T-helper 17 cell (primary cell): Measurements from ENCODE around the gene COG7. TPM values are rescaled to one million over a fixed set of nuclear protein-coding genes. Genes with fewer than 3 reads are reported as not detected.
A peak's percentile ranks its signal among the peaks of the same experiment; 100 is the strongest.

ENCODE experiments used
- ATAC-seq: fragments of 150-1000 bp; cut with Tn5 transposase; 2 replicates; pipeline ENCODE4 v1.10.0; 2021; ENCODE audit warnings: mild to moderate bottlenecking, moderate library complexity
- DNase-seq, 3 donors: peaks; one replicate each; pipeline versions ENCODE4 v3.0.0 to v3.0.0-alpha.2; 2020 to 2021
- H3K9me3 ChIP-seq: one replicate; pipeline ENCODE4 v1.7.0; 2013; ENCODE audit warnings: low read length, mild to moderate bottlenecking; ENCODE audit not compliant: control insufficient read depth, poor library complexity, severe bottlenecking
- H3K27ac Mint-ChIP-seq: one replicate; pipeline ENCODE4 v1.8.0; 2022; ENCODE audit warnings: mild to moderate bottlenecking, moderate library complexity, mixed read lengths
- H3K27me3 Mint-ChIP-seq: one replicate; pipeline ENCODE4 v1.8.0; 2022; ENCODE audit warnings: mixed read lengths
- H3K36me3 Mint-ChIP-seq: one replicate; pipeline ENCODE4 v1.8.0; 2022; ENCODE audit warnings: low read depth, mixed read lengths
- H3K4me1 Mint-ChIP-seq: one replicate; pipeline ENCODE4 v1.8.0; 2022; ENCODE audit warnings: mild to moderate bottlenecking, mixed read lengths
- H3K4me3 Mint-ChIP-seq: one replicate; pipeline ENCODE4 v1.8.0; 2022; ENCODE audit warnings: mild to moderate bottlenecking, moderate library complexity, mixed read lengths
- total RNA-seq, 4 donors: library from RNA in 2 of 4; stranded (reverse) in 2 of 4; gene quantifications; one replicate each; pipeline ENCODE4 v1.2.3 and lab custom pipeline; 2022 to 2026

The COG7 gene
- total RNA-seq, 2 donors from 2014 or later, result 16.9 to 17.1 TPM

DNA sequence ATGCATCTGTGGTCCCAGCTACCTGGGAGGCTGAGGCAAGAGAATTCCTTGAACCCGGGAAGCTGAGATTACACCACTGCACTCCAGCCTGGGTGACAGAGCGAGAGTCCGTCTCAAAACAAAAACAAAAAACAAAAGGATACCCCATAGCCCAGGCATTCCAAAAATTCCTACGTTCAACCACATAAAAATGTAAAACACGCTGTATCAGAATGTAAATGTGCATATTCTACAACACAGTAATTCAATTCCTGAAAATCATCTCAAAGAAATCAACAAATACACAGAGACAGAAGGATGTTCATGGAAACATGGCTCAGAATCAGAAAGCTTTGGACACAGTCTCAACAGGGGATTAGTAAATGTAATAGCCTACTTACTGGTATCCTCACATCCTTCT is 33.0 kb downstream of the COG7 start:
- H3K9me3 ChIP-seq, result no peaks in the 10 kb centered on the region
- Mint-ChIP-seq H3K4me3 (no peak overlapping the region), H3K4me1 (peaks cover 3% of the 10 kb centered on the region), H3K27ac (no peak overlapping the region), H3K36me3 (peaks cover 3% of the 10 kb centered on the region), H3K27me3 (no peaks in the 10 kb centered on the region)
- ATAC-seq (no peak), DNase-seq (no peak)

DNA sequence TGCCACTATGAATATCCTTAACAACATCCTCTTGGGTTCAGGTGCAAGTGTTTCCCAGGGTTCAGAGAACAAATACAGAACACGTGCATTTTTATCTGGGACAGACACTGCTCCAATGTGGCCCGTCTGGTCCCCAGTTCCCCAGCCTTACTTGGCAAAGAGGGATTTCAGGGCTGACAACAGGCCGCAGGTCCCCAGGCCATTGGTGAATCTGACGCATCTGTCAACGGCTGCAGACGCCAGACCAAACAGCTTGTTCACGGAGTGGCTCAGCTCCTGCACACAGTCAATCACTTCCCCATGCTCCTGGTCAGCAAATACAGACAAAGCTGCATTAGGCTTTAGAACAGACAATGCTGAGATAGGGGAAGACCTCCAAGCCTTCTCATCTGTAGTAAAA is 36.2 kb downstream of the COG7 start:
- H3K4me1 Mint-ChIP-seq, result peaks cover 3% of the 10 kb centered on the region
- H3K36me3 Mint-ChIP-seq, result no peaks in the 10 kb centered on the region
- ATAC-seq, result no peak
- DNase-seq, result no peak
- no peaks in the 10 kb centered on the region for H3K27me3 Mint-ChIP-seq
- H3K27ac Mint-ChIP-seq, result no peak overlapping the region
- no peak overlapping the region for H3K4me3 Mint-ChIP-seq
- no peaks in the 10 kb centered on the region for H3K9me3 ChIP-seq

DNA sequence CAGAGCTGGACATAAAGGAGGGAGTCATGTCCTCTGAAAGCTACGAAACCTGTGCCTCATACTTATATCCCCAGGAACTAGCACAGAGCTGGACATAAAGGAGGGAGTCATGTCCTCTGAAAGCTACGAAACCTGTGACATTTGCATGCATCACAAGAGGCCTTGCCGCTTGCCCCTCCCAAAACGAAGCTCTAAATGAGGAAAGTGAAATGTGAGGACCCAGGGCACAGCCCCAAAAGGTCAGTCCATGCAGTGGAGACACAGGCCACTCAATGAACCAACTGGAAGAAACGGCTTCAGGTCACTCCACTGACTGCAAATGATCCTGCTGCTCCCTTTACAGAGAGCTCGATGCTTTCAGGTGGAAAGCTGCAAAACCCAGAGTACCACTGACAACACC is 38.3 kb downstream of the COG7 start:
- ATAC-seq (no peak), DNase-seq (no peak)
- Mint-ChIP-seq H3K4me3 (no peak overlapping the region), H3K27me3 (no peaks in the 10 kb centered on the region), H3K4me1 (no peaks in the 10 kb centered on the region), H3K36me3 (peaks cover 3% of the 10 kb centered on the region), H3K27ac (peak overlapping the region; percentile 51)
- no peaks in the 10 kb centered on the region for H3K9me3 ChIP-seq

DNA sequence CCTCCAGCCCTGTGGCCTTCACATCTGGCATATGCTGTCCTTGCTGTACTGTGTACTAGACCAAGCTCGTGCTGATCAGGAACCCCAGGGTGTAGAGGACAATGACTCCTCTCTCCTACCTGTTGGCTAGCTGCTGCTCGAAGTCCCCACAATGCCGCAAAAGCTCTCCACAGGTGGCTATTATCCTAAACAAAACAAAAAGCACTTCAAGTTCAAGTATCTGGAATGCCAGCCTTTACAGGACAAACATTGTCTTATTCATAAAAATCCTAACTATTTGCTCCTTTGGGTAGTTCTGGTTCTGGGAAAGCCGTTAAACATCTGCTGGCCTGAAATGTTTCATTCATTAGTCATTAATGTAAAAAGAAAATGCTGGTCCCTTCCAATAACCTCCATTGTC is 42.8 kb downstream of the COG7 start:
- ATAC-seq (no peak), DNase-seq (no peak)
- Mint-ChIP-seq H3K4me1 (peaks cover 2% of the 10 kb centered on the region), H3K36me3 (peaks cover 8% of the 10 kb centered on the region), H3K27me3 (no peaks in the 10 kb centered on the region), H3K4me3 (no peak overlapping the region), H3K27ac (no peak overlapping the region)
- H3K9me3 ChIP-seq, result no peaks in the 10 kb centered on the region

DNA sequence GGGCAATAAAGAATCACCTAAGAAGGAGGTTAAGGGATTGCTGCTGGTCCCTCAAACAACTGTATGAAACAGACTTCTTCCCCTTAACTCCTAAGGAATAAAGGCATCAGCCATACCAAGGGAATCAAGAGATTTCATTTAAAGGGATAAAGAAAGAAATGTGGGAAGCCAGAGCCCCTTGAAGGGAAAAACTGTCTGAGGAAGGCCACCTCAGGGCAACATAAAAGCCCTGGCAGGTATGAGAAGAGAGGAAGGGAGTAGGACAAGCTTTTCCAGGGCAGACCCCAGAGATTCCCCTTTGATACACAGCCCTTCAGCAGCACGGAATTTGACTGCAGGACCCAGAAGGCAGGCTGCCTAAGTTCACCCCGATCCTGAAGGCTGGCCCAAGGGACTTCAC is 43.5 kb downstream of the COG7 start:
- peaks cover 2% of the 10 kb centered on the region for H3K4me1 Mint-ChIP-seq
- DNase-seq, result no peak
- peaks cover 8% of the 10 kb centered on the region for H3K36me3 Mint-ChIP-seq
- ATAC-seq, result no peak
- H3K9me3 ChIP-seq, result no peaks in the 10 kb centered on the region
- H3K27me3 Mint-ChIP-seq, result no peaks in the 10 kb centered on the region
- no peak overlapping the region for H3K27ac Mint-ChIP-seq
- no peak overlapping the region for H3K4me3 Mint-ChIP-seq

DNA sequence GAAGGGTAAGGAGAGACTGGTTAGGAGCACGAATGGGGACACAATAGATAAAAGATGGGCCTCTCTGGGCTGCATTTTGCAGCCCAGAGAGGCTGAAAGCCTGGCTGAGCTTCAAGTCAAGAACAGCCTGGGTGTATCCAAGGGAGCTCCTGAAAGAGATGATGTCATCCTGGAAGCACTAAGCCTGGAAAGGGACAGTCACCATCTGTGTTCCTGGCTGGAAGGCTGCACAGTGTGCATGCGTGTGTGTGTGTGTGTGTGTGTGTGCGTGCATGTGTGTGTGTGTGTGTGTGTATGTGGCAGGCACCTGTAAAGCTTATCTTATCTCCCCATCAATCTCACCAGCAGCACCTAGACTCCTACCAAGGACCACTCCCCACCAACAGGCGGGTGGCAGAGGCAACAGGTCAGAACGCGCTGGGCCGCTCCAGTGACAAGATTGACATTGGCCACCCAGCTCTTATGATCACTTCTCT is 44.1 kb downstream of the COG7 start:
- peaks cover 8% of the 10 kb centered on the region for H3K36me3 Mint-ChIP-seq
- ATAC-seq (no peak), DNase-seq (no peak)
- no peaks in the 10 kb centered on the region for H3K27me3 Mint-ChIP-seq
- no peak overlapping the region for H3K4me3 Mint-ChIP-seq
- no peak overlapping the region for H3K27ac Mint-ChIP-seq
- H3K4me1 Mint-ChIP-seq, result peaks cover 2% of the 10 kb centered on the region
- no peaks in the 10 kb centered on the region for H3K9me3 ChIP-seq

DNA sequence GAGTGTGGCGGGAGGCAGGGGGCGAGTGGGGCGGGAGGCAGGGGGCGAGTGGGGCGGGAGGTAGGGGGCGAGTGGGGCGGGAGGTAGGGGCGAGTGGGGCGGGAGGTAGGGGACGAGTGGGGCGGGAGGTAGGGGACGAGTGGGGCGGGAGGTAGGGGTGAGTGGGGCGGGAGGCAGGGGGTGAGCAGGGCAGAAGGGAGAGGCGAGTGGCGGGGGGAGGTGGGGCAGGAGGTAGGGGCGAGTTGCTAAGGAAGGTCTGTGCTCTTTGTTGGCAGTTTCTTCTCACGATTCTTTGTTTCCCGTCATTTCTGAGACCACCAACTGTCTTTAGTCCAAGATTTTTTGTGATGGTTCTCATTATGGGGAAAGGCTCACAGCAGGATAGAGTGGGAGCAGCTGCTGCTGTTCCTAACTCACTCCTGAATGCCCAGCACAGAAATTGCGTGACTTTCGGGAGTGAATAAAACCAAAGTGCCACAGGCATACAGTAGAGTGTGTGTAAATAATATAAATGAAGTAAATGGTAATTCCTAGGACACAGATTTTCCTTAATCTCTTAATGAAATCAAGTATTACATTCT is 44.7 kb downstream of the COG7 start:
- Mint-ChIP-seq H3K4me1 (peaks cover 2% of the 10 kb centered on the region), H3K27me3 (no peaks in the 10 kb centered on the region), H3K36me3 (peaks cover 9% of the 10 kb centered on the region), H3K27ac (no peak overlapping the region), H3K4me3 (no peak overlapping the region)
- H3K9me3 ChIP-seq, result no peaks in the 10 kb centered on the region
- DNase-seq (no peak), ATAC-seq (no peak)

DNA sequence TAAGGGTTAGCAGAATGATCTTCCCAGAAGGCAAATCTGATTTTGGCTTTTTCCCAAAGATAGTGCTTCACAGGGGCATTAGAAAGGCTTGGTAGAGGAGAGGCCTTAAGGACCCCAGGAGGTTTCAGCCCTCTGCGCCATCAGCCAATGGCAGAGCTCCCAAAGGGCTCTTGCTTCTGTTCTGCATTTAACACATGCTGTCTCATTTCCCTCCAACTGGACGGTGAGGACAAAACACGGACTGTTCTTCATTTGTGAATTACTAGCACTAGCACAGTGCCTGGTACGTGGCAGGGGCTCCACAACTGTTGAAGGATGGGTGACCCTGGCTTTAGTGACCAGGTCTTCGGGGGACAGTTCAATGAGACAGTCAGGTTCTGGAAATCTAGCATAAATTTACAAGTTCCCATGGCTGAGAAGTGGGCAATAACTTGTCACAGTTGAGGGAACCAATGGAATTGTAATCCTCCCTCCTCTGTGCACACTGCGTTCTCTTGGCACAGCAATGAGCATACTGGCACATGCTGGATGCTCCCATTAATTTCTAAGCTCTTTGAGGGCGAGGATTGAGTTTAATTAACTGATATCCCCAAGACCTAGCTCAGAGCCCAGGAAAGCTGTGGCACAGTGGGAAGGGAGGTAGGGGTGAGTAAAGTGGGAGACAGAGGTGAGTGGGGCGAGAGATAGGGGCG is 45.4 kb downstream of the COG7 start:
- no peak overlapping the region for H3K27ac Mint-ChIP-seq
- H3K4me1 Mint-ChIP-seq, result peaks cover 2% of the 10 kb centered on the region
- no peak overlapping the region for H3K4me3 Mint-ChIP-seq
- ATAC-seq (no peak), DNase-seq (no peak)
- H3K9me3 ChIP-seq, result no peaks in the 10 kb centered on the region
- peaks cover 14% of the 10 kb centered on the region for H3K36me3 Mint-ChIP-seq
- H3K27me3 Mint-ChIP-seq, result no peaks in the 10 kb centered on the region

DNA sequence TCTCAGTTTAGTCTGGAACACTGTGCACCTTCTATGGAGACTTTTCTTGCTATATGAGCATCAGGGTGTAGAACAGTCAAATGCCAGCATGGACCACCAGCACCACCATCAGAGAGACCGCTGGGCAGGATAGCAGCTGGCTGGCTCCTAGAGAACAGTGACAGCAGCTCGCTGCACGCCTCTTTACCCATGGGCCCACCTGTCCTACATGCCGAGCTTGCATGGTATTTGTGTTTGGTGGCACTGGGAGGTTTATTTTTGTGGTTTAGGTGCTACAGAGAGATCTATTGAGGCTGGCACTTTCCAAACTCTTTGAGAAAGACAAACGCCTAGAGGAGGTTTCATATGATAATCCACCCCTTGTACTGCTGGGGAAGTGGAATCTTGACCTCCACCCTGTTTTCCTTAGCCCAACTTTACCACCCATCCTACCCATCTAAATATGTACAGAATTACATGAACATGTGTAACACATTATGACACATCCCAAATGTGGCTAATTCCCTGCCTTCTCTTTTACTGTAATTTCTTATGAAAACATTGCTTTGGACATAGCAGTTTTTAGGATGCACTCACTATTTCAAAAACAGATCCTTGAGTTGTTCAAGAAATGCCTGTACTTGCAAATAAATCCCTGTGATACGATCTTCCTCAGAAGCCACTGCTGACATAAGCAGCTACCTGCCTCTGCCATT is 46.3 kb downstream of the COG7 start:
- no peaks in the 10 kb centered on the region for H3K27me3 Mint-ChIP-seq
- no peak for ATAC-seq
- H3K4me1 Mint-ChIP-seq, result peaks cover 2% of the 10 kb centered on the region
- no peak for DNase-seq
- H3K4me3 Mint-ChIP-seq, result no peak overlapping the region
- H3K36me3 Mint-ChIP-seq, result peaks cover 15% of the 10 kb centered on the region
- H3K27ac Mint-ChIP-seq, result peak overlapping the region; percentile 16
- H3K9me3 ChIP-seq, result no peaks in the 10 kb centered on the region

DNA sequence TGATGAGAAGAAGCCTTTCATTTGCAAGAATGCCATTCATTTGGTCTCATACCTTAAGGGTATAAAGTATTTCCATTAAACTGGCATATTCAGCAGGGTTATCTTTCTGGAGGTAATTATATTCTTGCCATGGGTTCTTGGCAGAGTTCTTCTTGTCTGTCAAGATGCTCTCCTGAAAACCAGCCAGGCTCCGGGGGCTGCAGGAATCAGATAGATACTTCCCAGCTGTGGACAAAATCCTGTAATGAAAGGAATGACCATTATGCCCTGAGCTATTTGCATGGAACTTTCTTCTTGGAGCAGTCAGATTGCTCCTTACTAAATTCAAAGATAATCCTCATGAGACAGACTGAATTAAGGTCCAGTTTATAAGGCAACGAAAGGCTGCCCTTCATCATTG is 47.0 kb downstream of the COG7 start:
- peaks cover 15% of the 10 kb centered on the region for H3K36me3 Mint-ChIP-seq
- no peaks in the 10 kb centered on the region for H3K9me3 ChIP-seq
- H3K4me3 Mint-ChIP-seq, result no peak overlapping the region
- ATAC-seq (no peak), DNase-seq (no peak)
- no peaks in the 10 kb centered on the region for H3K27me3 Mint-ChIP-seq
- H3K27ac Mint-ChIP-seq, result peak overlapping the region; percentile 16
- H3K4me1 Mint-ChIP-seq, result peaks cover 2% of the 10 kb centered on the region

DNA sequence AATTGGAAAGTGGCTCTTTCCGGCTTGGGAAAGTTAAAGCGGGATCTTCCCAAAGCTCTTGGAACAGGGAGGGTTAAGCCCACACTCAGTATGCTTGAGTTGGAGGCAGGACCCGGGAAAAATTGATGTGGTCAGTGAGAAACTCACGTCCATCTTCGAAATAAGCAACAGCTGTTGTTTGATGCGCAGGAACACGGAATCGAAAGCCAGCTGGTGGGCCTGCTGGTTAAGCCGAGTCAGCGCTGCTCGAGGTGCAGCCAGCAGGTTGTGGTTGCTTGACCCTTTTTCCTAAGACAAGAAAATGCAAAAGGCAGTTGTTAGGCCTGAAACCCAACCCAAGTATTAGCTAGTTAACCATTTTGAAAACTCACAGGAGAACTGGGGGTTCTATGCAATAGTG is 49.4 kb downstream of the COG7 start:
- peaks cover 23% of the 10 kb centered on the region for H3K36me3 Mint-ChIP-seq

DNA sequence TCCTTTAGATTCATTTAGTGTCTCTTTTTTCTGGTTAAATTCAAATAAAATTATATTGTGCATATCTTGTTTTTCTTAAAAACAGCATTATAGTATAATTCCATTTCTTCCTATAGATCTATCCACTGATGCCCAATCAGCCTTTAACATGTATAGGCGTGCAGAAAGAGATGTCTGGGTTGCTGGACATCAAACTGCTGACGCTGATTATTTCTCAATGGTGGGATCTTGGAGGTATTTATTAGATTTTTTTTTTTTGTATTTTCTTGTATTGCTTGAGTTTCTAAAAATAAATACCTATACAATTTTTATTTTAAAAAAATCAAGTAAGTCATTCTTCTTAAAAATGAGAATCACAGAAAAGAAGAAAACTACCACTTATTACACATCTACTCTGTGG is 50.9 kb downstream of the COG7 start:
- no peak for ATAC-seq
- H3K4me3 Mint-ChIP-seq, result no peak overlapping the region
- peaks cover 12% of the 10 kb centered on the region for H3K4me1 Mint-ChIP-seq
- no peaks in the 10 kb centered on the region for H3K27me3 Mint-ChIP-seq
- DNase-seq, result no peak
- H3K9me3 ChIP-seq, result no peaks in the 10 kb centered on the region
- H3K27ac Mint-ChIP-seq, result no peak overlapping the region
- H3K36me3 Mint-ChIP-seq, result peaks cover 24% of the 10 kb centered on the region

More for the DNA sequence above, 49.4 kb downstream of the COG7 start:
- H3K4me3 Mint-ChIP-seq, result no peak overlapping the region
- H3K27ac Mint-ChIP-seq, result no peak overlapping the region
- no peaks in the 10 kb centered on the region for H3K9me3 ChIP-seq
- peaks cover 10% of the 10 kb centered on the region for H3K4me1 Mint-ChIP-seq
- no peak for ATAC-seq
- no peak for DNase-seq
- H3K27me3 Mint-ChIP-seq, result no peaks in the 10 kb centered on the region

DNA sequence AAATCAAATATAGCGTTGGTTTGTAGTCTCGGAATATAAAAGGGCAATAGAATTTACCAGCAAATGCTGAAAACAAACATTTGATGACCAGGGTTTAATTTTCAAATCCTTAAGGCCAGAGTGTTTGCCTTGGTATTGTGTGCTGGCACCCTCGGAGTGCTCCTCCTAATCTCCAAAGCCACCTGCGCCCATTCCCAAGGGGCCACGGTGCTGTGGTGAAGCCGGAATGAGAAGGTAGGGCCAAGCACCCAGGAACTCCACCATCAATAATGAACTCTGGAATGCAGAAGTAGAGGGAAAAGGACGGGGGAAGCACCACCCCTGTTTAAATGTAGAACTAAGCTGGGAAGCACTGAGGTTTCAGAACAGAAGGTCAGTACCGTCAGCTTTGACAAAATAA is 51.9 kb downstream of the COG7 start:
- Mint-ChIP-seq H3K27ac (no peak overlapping the region), H3K27me3 (no peaks in the 10 kb centered on the region), H3K4me1 (peaks cover 12% of the 10 kb centered on the region), H3K36me3 (peaks cover 24% of the 10 kb centered on the region), H3K4me3 (no peak overlapping the region)
- H3K9me3 ChIP-seq, result no peaks in the 10 kb centered on the region
- ATAC-seq (no peak), DNase-seq (no peak)
